HG03439 (cell line): ENCODE results near the gene OR1F1.
"Not testable (repeated sequence)": the region's sequence is repeated elsewhere in the genome, so short reads cannot be mapped to it uniquely, and the experiment has no call there.

ENCODE experiments used
- ATAC-seq: cut with Tn5 transposase; IDR thresholded peaks from one replicate; pipeline ENCODE4 v1.9.1; 2021; ENCODE audit warnings: mild to moderate bottlenecking, moderate library complexity; ENCODE audit not compliant: unreplicated experiment

OR1F1 gene

GRCh38 chr16:3187798-3188674, at the start of gene OR1F1:
OR1F1 (plus strand) TSS chr16:3188204.
- no peak for ATAC-seq

- no peak for ATAC-seq
Measured at GRCh38 chr16:3138342-3138741, 49.7 kb upstream of the OR1F1 start.

- ATAC-seq = no peak
Measured at GRCh38 chr16:3138823-3139426, 49.1 kb upstream of the OR1F1 start.

- ATAC-seq = not testable (repeated sequence)
Measured at GRCh38 chr16:3139561-3139960, 48.4 kb upstream of the OR1F1 start.

GRCh38 chr16:3140603-3141427, 47.2 kb upstream of the OR1F1 start:
- no peak for ATAC-seq

- ATAC-seq = no peak
Measured at GRCh38 chr16:3141781-3142311, 46.2 kb upstream of the OR1F1 start.

- no peak for ATAC-seq
Measured at GRCh38 chr16:3142327-3142726, 45.7 kb upstream of the OR1F1 start.

GRCh38 chr16:3142770-3143169, 45.2 kb upstream of the OR1F1 start:
- no peak for ATAC-seq

- ATAC-seq = no peak
Measured at GRCh38 chr16:3143189-3143588, 44.8 kb upstream of the OR1F1 start.

- no peak for ATAC-seq
Measured at GRCh38 chr16:3143598-3144320, 44.2 kb upstream of the OR1F1 start.

GRCh38 chr16:3144321-3144983, 43.6 kb upstream of the OR1F1 start:
- ATAC-seq = no peak

GRCh38 chr16:3145151-3145550, 42.9 kb upstream of the OR1F1 start:
- no peak for ATAC-seq

- no peak for ATAC-seq
Measured at GRCh38 chr16:3145660-3146059, 42.3 kb upstream of the OR1F1 start.

- no peak for ATAC-seq
Measured at GRCh38 chr16:3147046-3147756, 40.8 kb upstream of the OR1F1 start.

- no peak for ATAC-seq
Measured at GRCh38 chr16:3147757-3148104, 40.3 kb upstream of the OR1F1 start.

GRCh38 chr16:3148256-3149192, 39.5 kb upstream of the OR1F1 start:
- no peak for ATAC-seq

GRCh38 chr16:3149193-3149530, 38.8 kb upstream of the OR1F1 start:
- ATAC-seq = no peak

GRCh38 chr16:3149630-3150345, 38.2 kb upstream of the OR1F1 start:
- peak; percentile 7 for ATAC-seq
